PC-3 (cell line): ENCODE data around the gene IKZF1. TPM values are rescaled to one million over a fixed set of nuclear protein-coding genes. Genes with fewer than 3 reads are reported as not detected.

Source experiments
- ATAC-seq: fragments of 200-7000 bp; cut with Tn5 transposase; 2 replicates; pipeline ENCODE4 v1.9.1; 2020; ENCODE audit warnings: mild to moderate bottlenecking, moderate library complexity
- BruUV-seq: library from RNA; stranded (reverse); fragments of 400-500 nt; replicated peaks from 2 replicates; lab custom pipeline; 2021; lab: Mats Ljungman, UMichigan
- CTCF ChIA-PET: fragments of 300-600 bp; sonication (Branson Sonifier 250); formaldehyde crosslinking; loops from one replicate; lab custom pipeline; 2022; ENCODE audit warnings: antibody characterized with exemption; lab: Charles Lee
- POLR2A ChIA-PET: fragments of 300-600 bp; sonication (Branson Sonifier 250); formaldehyde crosslinking; loops from one replicate; lab custom pipeline; 2022; ENCODE audit warnings: antibody characterized with exemption; ENCODE audit not compliant: unreplicated experiment; lab: Charles Lee
- DNase-seq: peaks from one replicate; pipeline ENCODE4 v3.0.0-alpha.2; 2015
- H2AFZ ChIP-seq: fragments of 300-600 bp; sonication (generic); 2 replicates; pipeline ENCODE4 v1.6.0; 2016; ENCODE audit warnings: antibody characterized with exemption, low read length
- H3F3A ChIP-seq: fragments of 300-600 bp; sonication (generic); one replicate; pipeline ENCODE4 v1.6.0; 2017; ENCODE audit warnings: antibody characterized with exemption, low read length, control low read depth, mild to moderate bottlenecking; ENCODE audit not compliant: unreplicated experiment
- H3K27ac ChIP-seq: fragments of 300-600 bp; sonication (generic); 2 replicates; pipeline ENCODE4 v1.5.1; 2016; ENCODE audit warnings: mild to moderate bottlenecking, low read length
- H3K27me3 ChIP-seq: fragments of 300-600 bp; sonication (generic); 2 replicates; pipeline ENCODE4 v1.6.1; 2016; ENCODE audit warnings: low read length, mixed read lengths
- H3K36me3 ChIP-seq: fragments of 300-600 bp; sonication (generic); 2 replicates; pipeline ENCODE4 v1.6.1; 2016; ENCODE audit warnings: low read depth, mixed run types, low read length, mixed read lengths
- H3K4me1 ChIP-seq: fragments of 300-600 bp; sonication (generic); 2 replicates; pipeline ENCODE4 v1.5.1; 2016; ENCODE audit warnings: low read length; ENCODE audit not compliant: insufficient read depth
- H3K4me2 ChIP-seq: fragments of 300-600 bp; sonication (generic); 2 replicates; pipeline ENCODE4 v1.6.0; 2016; ENCODE audit warnings: low read length
- H3K4me3 ChIP-seq: fragments of 300-600 bp; sonication (generic); 2 replicates; pipeline ENCODE4 v1.5.1; 2016; ENCODE audit warnings: mild to moderate bottlenecking, low read length, mixed read lengths
- H3K79me2 ChIP-seq: fragments of 300-600 bp; sonication (generic); 2 replicates; pipeline ENCODE4 v1.6.1; 2017; ENCODE audit warnings: low read length, mixed read lengths
- H3K9ac ChIP-seq: fragments of 300-600 bp; sonication (generic); 2 replicates; pipeline ENCODE4 v1.6.0; 2016; ENCODE audit warnings: mild to moderate bottlenecking, low read length
- H3K9me2 ChIP-seq: fragments of 300-600 bp; sonication (generic); replicated peaks from 2 replicates; pipeline ENCODE4 v1.6.1; 2016; ENCODE audit warnings: mixed run types, low read length, mixed read lengths
- H3K9me3 ChIP-seq: fragments of 300-600 bp; sonication (generic); 2 replicates; pipeline ENCODE4 v1.6.1; 2016; ENCODE audit warnings: low read length, mixed read lengths
- H4K20me1 ChIP-seq: fragments of 300-600 bp; sonication (generic); 2 replicates; pipeline ENCODE4 v1.6.1; 2016; ENCODE audit warnings: low read length, mixed read lengths
- CTCF ChIP-seq: fragments of 300-600 bp; sonication (generic); conservative IDR thresholded peaks from 2 replicates; pipeline ENCODE4 v1.5.1; 2017; ENCODE audit warnings: antibody characterized with exemption, low read depth, mild to moderate bottlenecking, low read length
- EZH2 ChIP-seq: fragments of 300-600 bp; sonication (generic); IDR thresholded peaks from one replicate; pipeline ENCODE4 v1.6.1; 2017; ENCODE audit warnings: antibody characterized with exemption, mild to moderate bottlenecking, low read length; ENCODE audit not compliant: unreplicated experiment
- EZH2phosphoT487 ChIP-seq: fragments of 300-600 bp; sonication (generic); IDR thresholded peaks from 2 replicates; pipeline ENCODE4 v1.6.1; 2018; ENCODE audit warnings: mild to moderate bottlenecking, antibody characterized with exemption, low read length, borderline replicate concordance
- intact Hi-C: fragments of 100-400 bp; cut with micrococcal nuclease; formaldehyde crosslinking; loops from 2 replicates; pipeline ENCODE4 v1.9.0; 2023
- total RNA-seq: library from RNA; depleted of rRNA; stranded (reverse); fragments of >200 nt; gene quantifications from 2 replicates; pipeline ENCODE4 v1.2.3, GENCODE V29; 2014

The IKZF1 gene
- total RNA-seq, 1 experiment from 2014 or later = not detected

GRCh38 chr7:50394315-50394714, 89.8 kb downstream of the IKZF1 start:
- Histone ChIP-seq H3K27ac (no peak overlapping the region), H4K20me1 (no peaks in the 10 kb centered on the region), H3K79me2 (no peaks in the 10 kb centered on the region), H3K27me3 (peaks cover 90% of the 10 kb centered on the region), H3K4me2 (no peak overlapping the region), H3K36me3 (no peaks in the 10 kb centered on the region), H3K9ac (no peak overlapping the region), H3F3A (no peaks in the 10 kb centered on the region), H3K9me2 (no peaks in the 10 kb centered on the region), H2AFZ (no peak overlapping the region), H3K4me3 (no peak overlapping the region), H3K9me3 (no peaks in the 10 kb centered on the region), H3K4me1 (no peaks in the 10 kb centered on the region)
- TF ChIP-seq EZH2 (no peak), EZH2phosphoT487 (no peak), CTCF (no peak)
- POLR2A ChIA-PET = no interaction called here
- ATAC-seq = no peak
- DNase-seq = no peak
- CTCF ChIA-PET = interaction anchor here (0.6 kb wide), 1 partner anchor 298 kb away, joined by 4 read pairs; a partner anchor contains a TSS
- intact Hi-C loops = no loop called here
- no TSS peak for BruUV-seq

GRCh38 chr7:50396856-50397255, 92.3 kb downstream of the IKZF1 start:
- ChIA-PET CTCF (no interaction called here), POLR2A (no interaction called here)
- ATAC-seq = no peak
- TF ChIP-seq CTCF (no peak), EZH2 (no peak), EZH2phosphoT487 (no peak)
- Histone ChIP-seq H4K20me1 (no peaks in the 10 kb centered on the region), H3K9ac (no peak overlapping the region), H3K4me2 (no peak overlapping the region), H3K9me2 (no peaks in the 10 kb centered on the region), H2AFZ (no peak overlapping the region), H3K9me3 (no peaks in the 10 kb centered on the region), H3F3A (no peaks in the 10 kb centered on the region), H3K4me1 (no peaks in the 10 kb centered on the region), H3K27me3 (peaks cover 80% of the 10 kb centered on the region), H3K36me3 (no peaks in the 10 kb centered on the region), H3K79me2 (no peaks in the 10 kb centered on the region), H3K4me3 (no peak overlapping the region), H3K27ac (no peak overlapping the region)
- intact Hi-C loops = no loop called here
- DNase-seq = no peak
- no TSS peak for BruUV-seq

GRCh38 chr7:50397320-50397970, 92.9 kb downstream of the IKZF1 start:
- no TSS peak for BruUV-seq
- TF ChIP-seq CTCF (no peak), EZH2 (no peak), EZH2phosphoT487 (no peak)
- Histone ChIP-seq H4K20me1 (no peaks in the 10 kb centered on the region), H3K9me3 (no peaks in the 10 kb centered on the region), H3K4me2 (no peak overlapping the region), H3K27me3 (peaks cover 80% of the 10 kb centered on the region), H3K4me1 (no peaks in the 10 kb centered on the region), H3K27ac (no peak overlapping the region), H3K36me3 (no peaks in the 10 kb centered on the region), H3K4me3 (no peak overlapping the region), H3K9ac (no peak overlapping the region), H3F3A (no peaks in the 10 kb centered on the region), H3K79me2 (no peaks in the 10 kb centered on the region), H2AFZ (no peak overlapping the region), H3K9me2 (no peaks in the 10 kb centered on the region)
- DNase-seq (no peak), ATAC-seq (no peak)
- intact Hi-C loops = no loop called here
- ChIA-PET POLR2A (no interaction called here), CTCF (no interaction called here)
